GM21526 (cell line): ENCODE results near the gene RASL12.

ENCODE experiments used
- ATAC-seq: cut with Tn5 transposase; IDR thresholded peaks from one replicate; pipeline ENCODE4 v1.9.1; 2021; ENCODE audit warnings: moderate library complexity; ENCODE audit not compliant: unreplicated experiment, low FRiP score

The RASL12 gene

GRCh38 chr15:65092911-65093792, 25.4 kb upstream of the RASL12 start:
- no peak for ATAC-seq

- no peak for ATAC-seq
Measured at GRCh38 chr15:65091946-65092770, 24.4 kb upstream of the RASL12 start.

DNA sequence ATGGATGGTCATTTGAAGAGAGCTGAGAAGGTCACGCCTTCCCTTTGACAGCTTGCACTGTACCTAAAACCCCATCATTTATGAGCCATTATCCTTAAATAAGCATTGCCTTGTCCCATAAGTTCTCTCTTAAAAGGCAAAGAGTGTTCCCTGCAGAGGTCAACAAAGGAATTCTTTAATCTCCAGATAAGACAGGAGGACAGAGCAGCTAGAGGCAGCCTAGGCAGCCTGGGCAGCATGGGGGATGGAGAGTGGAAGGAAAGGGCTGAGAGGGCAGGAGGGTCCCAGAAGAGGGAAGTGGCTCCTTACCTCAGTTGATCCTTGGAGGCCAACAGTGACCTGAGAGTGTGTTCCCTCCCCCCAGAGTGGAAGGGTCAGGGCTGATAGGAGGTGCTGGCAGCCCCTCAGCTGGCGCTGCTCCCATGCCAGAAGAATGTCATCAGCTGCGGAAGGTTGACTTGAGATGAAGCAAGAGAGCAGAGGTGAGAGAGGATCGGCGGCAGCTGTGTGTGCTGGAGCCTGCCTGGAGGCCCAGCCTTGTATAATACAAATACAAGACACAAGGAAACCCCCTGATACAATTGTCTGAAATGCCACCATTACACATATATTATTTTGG, 21.5 kb upstream of the RASL12 start:
- ATAC-seq, result no peak

DNA sequence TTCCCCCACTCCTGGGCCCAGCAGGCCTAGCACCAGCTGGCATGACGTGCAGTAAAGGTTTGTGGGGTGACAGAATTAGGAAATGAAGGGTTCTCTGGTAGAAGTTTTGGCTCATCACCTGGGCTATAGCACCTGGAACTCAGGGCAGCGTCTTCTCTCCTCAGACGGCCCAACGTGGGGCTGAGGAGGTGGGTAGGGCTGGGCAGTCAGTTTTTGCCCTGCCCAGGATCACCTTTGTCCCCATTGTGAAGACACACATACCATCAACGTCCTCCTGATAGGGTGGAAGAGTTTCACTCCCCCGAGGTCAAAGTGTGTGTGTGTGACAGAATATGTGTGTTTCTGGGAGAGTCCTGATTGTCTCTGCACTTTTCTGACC, 20.8 kb upstream of the RASL12 start:
- no peak for ATAC-seq

- no peak for ATAC-seq
Measured at GRCh38 chr15:65087873-65088642, 20.3 kb upstream of the RASL12 start.

DNA sequence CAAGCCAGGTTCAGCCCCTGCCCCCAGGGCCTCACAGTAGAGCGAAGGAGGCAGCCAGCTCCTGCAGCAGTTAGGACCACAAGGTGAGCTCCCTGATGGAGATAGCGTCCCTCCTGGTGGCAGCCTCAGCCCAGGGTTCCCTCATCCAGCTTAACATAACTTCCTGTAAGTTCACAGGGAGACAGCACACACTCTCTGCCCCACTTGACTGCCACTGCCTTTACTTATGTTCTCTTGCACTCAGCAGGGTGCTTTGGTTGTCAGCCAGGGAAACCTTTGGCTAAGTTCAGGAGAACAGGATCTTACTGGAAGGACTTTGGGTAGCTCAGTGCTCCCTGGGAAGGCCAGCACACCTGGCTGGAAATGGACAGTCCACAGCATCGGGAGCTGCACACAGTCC, 19.6 kb upstream of the RASL12 start:
- no peak for ATAC-seq

GRCh38 chr15:65086680-65087111, 18.9 kb upstream of the RASL12 start:
- ATAC-seq, result no peak

DNA sequence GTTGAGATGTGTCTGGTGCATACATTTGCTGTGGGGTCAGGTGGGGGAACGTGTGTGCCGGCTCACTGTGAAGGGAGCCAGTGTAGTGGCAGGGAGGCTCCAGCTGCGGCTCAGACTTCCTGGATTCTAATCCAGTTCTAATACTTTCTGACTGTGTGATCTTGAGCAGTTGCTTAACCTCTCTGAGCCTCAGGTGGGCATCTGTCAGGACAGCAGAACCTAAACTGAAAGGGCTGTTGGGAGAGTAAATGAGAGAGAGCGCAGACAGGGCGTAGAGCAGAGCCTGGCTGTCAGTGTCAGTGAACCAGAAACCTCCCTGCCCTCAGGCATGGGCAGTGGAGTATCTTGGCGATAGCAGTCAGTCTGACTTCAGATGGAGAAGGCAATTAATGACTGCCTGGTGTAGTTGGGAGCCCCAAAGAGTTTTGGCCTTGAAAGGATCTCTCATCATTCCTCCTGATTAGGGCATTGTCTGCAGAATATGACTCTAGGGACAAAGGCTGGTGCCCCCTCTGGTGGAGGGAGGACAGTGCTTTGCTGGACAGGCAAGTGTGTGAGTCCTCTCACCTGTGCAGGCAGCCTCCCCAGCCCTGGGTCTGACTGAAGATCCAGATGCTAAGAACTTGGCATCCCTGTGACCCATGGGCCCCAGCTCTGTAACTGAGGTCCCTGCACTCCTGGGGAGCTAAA, 18.3 kb upstream of the RASL12 start:
- no peak for ATAC-seq

DNA sequence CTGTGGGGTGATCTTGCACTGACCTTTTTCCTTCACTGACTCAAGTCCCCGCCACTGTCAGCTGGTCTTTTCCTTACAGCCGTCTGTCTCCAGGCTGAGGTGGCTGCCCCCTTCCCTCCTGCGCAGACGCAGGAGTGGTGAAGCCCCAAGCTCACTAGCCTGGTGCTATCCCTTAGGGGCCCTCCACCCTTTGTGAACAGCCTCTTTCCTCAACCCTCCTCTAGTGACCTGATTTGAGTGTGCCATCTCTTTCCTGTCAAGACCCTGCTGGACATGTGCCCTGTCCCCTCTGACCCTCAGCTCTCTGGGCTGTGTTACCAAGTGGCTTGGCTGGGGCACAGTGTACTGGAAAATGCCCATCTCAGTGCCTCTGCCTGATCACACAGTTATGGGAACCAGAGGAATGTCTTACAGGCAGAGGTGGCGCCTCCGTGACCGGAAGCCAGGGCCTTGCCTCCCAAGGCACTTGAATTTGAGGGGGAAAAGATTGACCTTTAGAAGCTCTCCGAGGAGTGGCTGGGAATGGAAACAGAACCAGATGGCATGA, 17.5 kb upstream of the RASL12 start:
- ATAC-seq, result no peak

GRCh38 chr15:65084500-65085206, 16.9 kb upstream of the RASL12 start:
- ATAC-seq, result no peak

DNA sequence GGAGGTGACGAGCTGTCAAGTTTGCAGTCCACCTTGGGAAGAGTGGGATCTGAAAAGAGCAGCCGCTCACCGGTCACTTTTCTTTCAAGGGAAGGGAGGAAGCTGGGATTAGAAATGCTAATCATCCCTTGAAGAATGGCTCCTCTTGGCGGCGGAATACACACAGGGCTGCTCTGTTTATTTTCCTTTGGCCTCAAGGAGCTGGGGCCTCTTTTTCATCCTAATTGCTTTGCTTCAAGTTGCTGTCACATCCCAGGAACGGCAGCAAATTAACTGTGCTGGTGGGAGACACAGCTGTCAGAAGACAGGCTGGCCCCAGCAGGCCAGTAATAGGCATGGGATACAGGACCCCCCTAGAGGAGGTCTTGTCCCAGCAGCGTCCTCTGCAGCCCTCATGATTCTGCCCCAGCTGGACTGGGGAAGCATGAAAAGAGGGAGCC, 15.5 kb upstream of the RASL12 start:
- no peak for ATAC-seq

- ATAC-seq, result no peak
Measured at GRCh38 chr15:65082303-65082953, 14.6 kb upstream of the RASL12 start.

DNA sequence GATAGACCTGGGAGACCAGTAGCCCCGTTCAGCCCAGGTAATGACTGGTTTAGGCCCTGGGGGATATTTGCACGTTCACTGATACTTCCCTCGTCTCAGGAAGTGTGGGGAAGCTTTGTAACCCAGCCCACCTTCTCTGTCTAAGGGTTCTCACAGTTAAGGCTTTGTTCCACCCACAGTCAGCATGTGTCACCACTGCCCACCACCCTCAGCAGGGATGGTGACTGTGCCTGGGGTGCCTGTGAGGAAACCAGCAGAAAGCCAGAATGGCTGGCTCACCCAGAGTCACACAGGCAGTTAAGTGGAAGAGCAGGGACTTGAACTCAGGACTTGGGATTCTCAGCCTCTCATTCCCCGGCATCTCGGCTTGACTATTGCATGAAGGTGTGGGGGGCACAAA, 14.0 kb upstream of the RASL12 start:
- ATAC-seq, result no peak

- no peak for ATAC-seq
Measured at GRCh38 chr15:65081270-65081669, 13.5 kb upstream of the RASL12 start.

- no peak for ATAC-seq
Measured at GRCh38 chr15:65079580-65079979, 11.8 kb upstream of the RASL12 start.

DNA sequence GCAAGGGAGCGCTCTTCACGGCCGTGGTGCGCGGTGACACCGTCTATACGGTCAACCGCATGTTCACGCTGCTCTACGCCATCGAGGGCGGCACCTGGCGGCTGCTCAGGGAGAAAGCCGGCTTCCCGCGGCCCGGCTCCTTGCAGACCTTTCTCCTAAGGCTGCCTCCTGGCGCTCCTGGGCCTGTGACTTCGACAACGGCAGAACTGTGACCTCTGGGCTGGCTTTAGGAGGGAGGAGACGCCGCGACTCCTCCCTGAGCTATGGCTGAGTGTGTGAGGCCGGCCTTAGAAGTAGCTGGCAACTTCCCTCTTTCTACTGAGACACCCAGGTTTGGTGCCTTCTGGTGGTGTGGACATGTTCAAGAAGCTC, 10.2 kb upstream of the RASL12 start:
- no peak for ATAC-seq

DNA sequence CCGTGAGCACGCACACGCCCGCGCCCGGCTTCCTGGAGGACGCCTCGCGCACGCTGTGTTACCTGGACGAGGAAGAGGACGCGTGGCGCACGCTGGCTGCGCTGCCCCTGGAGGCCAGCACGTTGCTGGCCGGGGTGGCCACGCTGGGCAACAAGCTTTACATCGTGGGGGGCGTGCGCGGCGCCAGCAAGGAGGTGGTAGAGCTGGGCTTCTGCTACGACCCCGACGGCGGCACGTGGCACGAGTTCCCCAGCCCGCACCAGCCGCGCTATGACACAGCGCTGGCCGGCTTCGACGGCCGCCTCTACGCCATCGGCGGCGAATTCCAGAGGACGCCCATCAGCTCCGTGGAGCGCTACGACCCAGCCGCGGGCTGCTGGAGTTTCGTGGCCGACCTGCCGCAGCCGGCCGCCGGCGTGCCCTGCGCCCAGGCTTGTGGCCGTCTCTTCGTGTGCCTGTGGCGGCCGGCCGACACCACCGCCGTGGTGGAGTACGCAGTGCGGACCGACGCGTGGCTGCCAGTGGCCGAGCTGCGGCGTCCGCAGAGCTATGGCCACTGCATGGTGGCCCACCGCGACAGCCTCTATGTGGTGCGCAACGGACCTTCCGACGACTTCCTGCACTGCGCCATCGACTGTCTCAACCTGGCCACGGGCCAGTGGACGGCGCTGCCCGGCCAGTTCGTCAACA, 9.6 kb upstream of the RASL12 start:
- no peak for ATAC-seq
